HepG2 (cell line): ENCODE measurements around the gene H3-3A. TPM values are rescaled to one million over a fixed set of nuclear protein-coding genes. Genes with fewer than 3 reads are reported as not detected.

ENCODE experiments used
- ARID2 ChIP-seq: sonication (generic); formaldehyde crosslinking; IDR thresholded peaks from 2 replicates; pipeline ENCODE4 v1.8.1; 2022; ENCODE audit warnings: mild to moderate bottlenecking, missing genetic modification reagents, borderline replicate concordance
- E2F1 ChIP-seq: sonication (generic); formaldehyde crosslinking; IDR thresholded peaks from 2 replicates; pipeline ENCODE4 v1.5.0; 2020; ENCODE audit warnings: missing genetic modification reagents
- GFI1 ChIP-seq: sonication (generic); formaldehyde crosslinking; IDR thresholded peaks from 2 replicates; pipeline ENCODE4 v1.5.0; 2020; ENCODE audit warnings: missing genetic modification reagents, mild to moderate bottlenecking, borderline replicate concordance
- HDAC1 ChIP-seq: sonication (generic); formaldehyde crosslinking; IDR thresholded peaks from 2 replicates; pipeline ENCODE4 v1.5.1; 2020; ENCODE audit warnings: mild to moderate bottlenecking, missing genetic modification reagents
- HNF1A ChIP-seq, 2 experiments: sonication (generic) in 1 of 2; formaldehyde crosslinking in 1 of 2; IDR thresholded peaks; 2 replicates each; pipeline versions ENCODE4 v1.4.0 to v1.6.1; 2016 to 2020; ENCODE audit warnings: borderline replicate concordance in 1 of 2, low read depth in 1 of 2, mild to moderate bottlenecking in 1 of 2, missing genetic modification reagents in 1 of 2
- MYPOP ChIP-seq: sonication (generic); formaldehyde crosslinking; IDR thresholded peaks from 2 replicates; pipeline ENCODE4 v1.8.1; 2023; ENCODE audit warnings: mild to moderate bottlenecking, moderate library complexity, missing genetic modification reagents
- REPIN1 ChIP-seq: sonication (generic); formaldehyde crosslinking; IDR thresholded peaks from 2 replicates; pipeline ENCODE4 v1.8.0; 2022; ENCODE audit warnings: missing genetic modification reagents, low read depth, mild to moderate bottlenecking, borderline replicate concordance
- SMARCC2 ChIP-seq: fragments of 450-650 bp; IDR thresholded peaks from 2 replicates; pipeline ENCODE4 v1.6.1; 2017; ENCODE audit warnings: antibody characterized with exemption, mild to moderate bottlenecking
- SNRNP70 ChIP-seq: fragments of 200-400 bp; formaldehyde crosslinking; IDR thresholded peaks from 2 replicates; pipeline ENCODE4 v1.6.1; 2017; ENCODE audit warnings: mild to moderate bottlenecking, low read depth, low read length, moderate library complexity
- TGIF2 ChIP-seq: IDR thresholded peaks from 2 replicates; pipeline ENCODE4 v1.6.1; 2016; ENCODE audit warnings: control low read depth, missing compliant biosample characterization
- ZBTB43 ChIP-seq: sonication (generic); formaldehyde crosslinking; conservative IDR thresholded peaks from 2 replicates; pipeline ENCODE4 v1.4.0; 2020; ENCODE audit warnings: missing genetic modification reagents
- ZFX ChIP-seq: sonication (generic); formaldehyde crosslinking; IDR thresholded peaks from 2 replicates; pipeline ENCODE4 v1.4.0; 2020; ENCODE audit warnings: mild to moderate bottlenecking, low read depth, missing genetic modification reagents, moderate library complexity
- ZFY ChIP-seq: sonication (generic); formaldehyde crosslinking; IDR thresholded peaks from 2 replicates; pipeline ENCODE4 v1.4.0; 2020; ENCODE audit warnings: missing genetic modification reagents
- ZNF501 ChIP-seq: sonication (generic); formaldehyde crosslinking; IDR thresholded peaks from 2 replicates; pipeline ENCODE4 v1.5.1; 2020; ENCODE audit warnings: mild to moderate bottlenecking, moderate library complexity, missing genetic modification reagents
- ZNF580 ChIP-seq: IDR thresholded peaks from 2 replicates; pipeline ENCODE4 v1.6.1; 2016; ENCODE audit warnings: low read depth, borderline replicate concordance
- ZNF770 ChIP-seq: sonication (generic); formaldehyde crosslinking; IDR thresholded peaks from 2 replicates; pipeline ENCODE4 v1.5.0; 2020; ENCODE audit warnings: mild to moderate bottlenecking, missing genetic modification reagents
- polyA plus RNA-seq, 8 experiments: library from polyadenylated mRNA; depleted of rRNA in 3 of 8; stranded (reverse) in 7 of 8; unstranded in 1 of 8; fragments of >200 nt; fragmentation: Illumina TruSeq in 4 of 8; extraction: Trizol in 4 of 8; gene quantifications; 2 replicates each; pipeline versions ENCODE4 v1.2.1 to v1.2.3, GENCODE V29; 2011 to 2016; ENCODE audit warnings: low read depth in 4 of 8, missing spikeins in 1 of 8, mixed read lengths in 1 of 8; ENCODE audit not compliant: insufficient read depth in 1 of 8
- total RNA-seq, 5 experiments: library from RNA; depleted of rRNA; stranded (reverse); fragments of >200 nt; fragmentation: Illumina TruSeq; extraction: Trizol; gene quantifications; 2 replicates each; pipeline ENCODE4 v1.2.3, GENCODE V29; 2016; ENCODE audit warnings: low read depth in 1 of 5

The H3-3A gene
- total and polyA plus RNA-seq, 2 of the 13 experiments (the other 11 are each of a cell fraction or from before 2014, with no cell fraction given), result 221 to 320 TPM

GRCh38 chr1:226108935-226109828, 46.7 kb downstream of the H3-3A start (continued):
- TF ChIP-seq E2F1 (CRISPR knock-in tag), result no peak
- 0 out of 2 replicates have a peak, but pooled peaks have one; percentile 21 for TF ChIP-seq REPIN1 (CRISPR knock-in tag)
- TF ChIP-seq ZFX (CRISPR knock-in tag), result peak; percentile 61
- 0 out of 2 replicates have a peak, but pooled peaks have one; percentile 54 for TF ChIP-seq TGIF2 (CRISPR knock-in tag)
- 0 out of 2 replicates have a peak, but pooled peaks have one; percentile 34 for TF ChIP-seq ARID2 (CRISPR knock-in tag)
- TF ChIP-seq ZNF770 (CRISPR knock-in tag), result peak; percentile 70
- no peak for TF ChIP-seq ZNF580 (CRISPR knock-in tag)
- no peak for TF ChIP-seq SMARCC2
- TF ChIP-seq ZNF501 (CRISPR knock-in tag), result no peak
- peak; percentile 49; the same call in 1 of the 2 replicates for TF ChIP-seq MYPOP
- TF ChIP-seq HDAC1 (CRISPR knock-in tag), result peak; percentile 48; the same call in 1 of the 2 replicates
- TF ChIP-seq ZFY (CRISPR knock-in tag), result peak; percentile 46
- peak; percentile 52; the same call in 1 of the 2 replicates for TF ChIP-seq GFI1
- no peak for TF ChIP-seq SNRNP70
- no peak for TF ChIP-seq HNF1A (IDR thresholded peaks at IDR 0.05; ENCODE audit: low read depth)
- no peak for TF ChIP-seq HNF1A (CRISPR knock-in tag; IDR thresholded peaks at IDR 0.05; ENCODE audit: borderline replicate concordance)
- TF ChIP-seq ZBTB43, result no peak
